WTC11 (cell line): Measurements from ENCODE around the gene GALNT2. TPM values are rescaled to one million over a fixed set of nuclear protein-coding genes. Genes with fewer than 3 reads are reported as not detected.

ENCODE experiments used
- ATAC-seq: fragments of 200-7000 bp; cut with Tn5 transposase; 2 replicates; pipeline ENCODE4 v1.10.0; 2021; ENCODE audit warnings: mild to moderate bottlenecking, moderate library complexity
- CTCF ChIA-PET: fragments of 300-600 bp; sonication (Branson Sonifier 250); formaldehyde crosslinking; loops from one replicate; lab custom pipeline; 2021; ENCODE audit warnings: antibody characterized with exemption; lab: Charles Lee
- POLR2A ChIA-PET: fragments of 350-600 bp; sonication (Branson Sonifier 250); formaldehyde crosslinking; loops from one replicate; lab custom pipeline; 2021; ENCODE audit warnings: antibody characterized with exemption; lab: Charles Lee
- DNase-seq: peaks from one replicate; pipeline ENCODE4 v3.0.0; 2021; ENCODE audit warnings: low spot score
- H3K27ac Mint-ChIP-seq: 2 replicates; pipeline ENCODE4 v1.8.0; 2021; ENCODE audit warnings: mixed read lengths
- H3K27me3 Mint-ChIP-seq: 2 replicates; pipeline ENCODE4 v1.8.0; 2021; ENCODE audit warnings: low read depth, mild to moderate bottlenecking, moderate library complexity, mixed read lengths
- H3K36me3 Mint-ChIP-seq: 2 replicates; pipeline ENCODE4 v1.8.0; 2021; ENCODE audit warnings: mixed read lengths
- H3K4me1 Mint-ChIP-seq: 2 replicates; pipeline ENCODE4 v1.8.0; 2022; ENCODE audit warnings: mixed read lengths
- H3K4me3 Mint-ChIP-seq: 2 replicates; pipeline ENCODE4 v1.8.0; 2021; ENCODE audit warnings: mild to moderate bottlenecking, moderate library complexity, mixed read lengths
- H3K9me3 Mint-ChIP-seq: 2 replicates; pipeline ENCODE4 v1.8.0; 2021; ENCODE audit warnings: mixed read lengths
- AR ChIP-seq: fragments of 250-450 bp; sonication (Bioruptor Pico); IDR thresholded peaks from 2 replicates; pipeline ENCODE4 v1.9.0; 2021; ENCODE audit warnings: mild to moderate bottlenecking
- ARID4B ChIP-seq: sonication (generic); formaldehyde crosslinking; IDR thresholded peaks from 2 replicates; pipeline ENCODE4 v1.8.0; 2023; ENCODE audit warnings: missing genetic modification reagents, mild to moderate bottlenecking, borderline replicate concordance
- ESRRA ChIP-seq: sonication (generic); formaldehyde crosslinking; IDR thresholded peaks from 2 replicates; pipeline ENCODE4 v1.8.1; 2022; ENCODE audit warnings: mild to moderate bottlenecking, missing genetic modification reagents, borderline replicate concordance
- FOXK1 ChIP-seq: sonication (generic); formaldehyde crosslinking; IDR thresholded peaks from 2 replicates; pipeline ENCODE4 v1.8.0; 2022; ENCODE audit warnings: mild to moderate bottlenecking, moderate library complexity, missing genetic modification reagents
- IRF2 ChIP-seq: sonication (generic); formaldehyde crosslinking; IDR thresholded peaks from 2 replicates; pipeline ENCODE4 v1.8.0; 2022; ENCODE audit warnings: low read depth, missing genetic modification reagents, borderline replicate concordance
- NFATC4 ChIP-seq: fragments of 250-450 bp; sonication (Bioruptor Pico); IDR thresholded peaks from 2 replicates; pipeline ENCODE4 v1.9.0; 2021; ENCODE audit warnings: mild to moderate bottlenecking
- OVOL2 ChIP-seq: fragments of 250-450 bp; sonication (Bioruptor Pico); IDR thresholded peaks from 2 replicates; pipeline ENCODE4 v1.9.0; 2021; ENCODE audit warnings: mild to moderate bottlenecking, borderline replicate concordance
- PRDM15 ChIP-seq: sonication (generic); formaldehyde crosslinking; IDR thresholded peaks from 2 replicates; pipeline ENCODE4 v1.8.0; 2022; ENCODE audit warnings: missing genetic modification reagents
- SOX15 ChIP-seq: fragments of 250-450 bp; sonication (Bioruptor Pico); IDR thresholded peaks from 2 replicates; pipeline ENCODE4 v1.9.0; 2021; ENCODE audit warnings: mild to moderate bottlenecking
- SP1 ChIP-seq: sonication (generic); formaldehyde crosslinking; conservative IDR thresholded peaks from 2 replicates; pipeline ENCODE4 v1.8.1; 2022; ENCODE audit warnings: missing genetic modification reagents
- TCF7 ChIP-seq: sonication (generic); formaldehyde crosslinking; IDR thresholded peaks from 2 replicates; pipeline ENCODE4 v1.8.0; 2022; ENCODE audit warnings: mild to moderate bottlenecking, low read depth, missing genetic modification reagents, moderate library complexity
- TEAD1 ChIP-seq: sonication (generic); formaldehyde crosslinking; IDR thresholded peaks from 2 replicates; pipeline ENCODE4 v1.8.0; 2022; ENCODE audit warnings: mild to moderate bottlenecking, missing genetic modification reagents
- ZNF423 ChIP-seq: fragments of 250-450 bp; sonication (Bioruptor Pico); IDR thresholded peaks from 2 replicates; pipeline ENCODE4 v2.1.2; 2022; ENCODE audit warnings: mild to moderate bottlenecking, moderate library complexity
- ZNF512 ChIP-seq: sonication (generic); formaldehyde crosslinking; IDR thresholded peaks from 2 replicates; pipeline ENCODE4 v1.8.1; 2022; ENCODE audit warnings: missing genetic modification reagents, borderline replicate concordance
- total RNA-seq: library from RNA; stranded (reverse); gene quantifications from 3 replicates; pipeline ENCODE4 v1.2.3, GENCODE V29; 2021
- TF ChIP-seq, protein P1 (sequence below): sonication (generic); formaldehyde crosslinking; IDR thresholded peaks from 2 replicates; pipeline ENCODE4 v1.8.1; 2023; ENCODE audit warnings: mild to moderate bottlenecking, missing genetic modification reagents, moderate library complexity
- TF ChIP-seq, protein P2 (sequence below): fragments of 250-450 bp; sonication (Bioruptor Pico); IDR thresholded peaks from 2 replicates; pipeline ENCODE4 v2.1.2; 2022; ENCODE audit warnings: mild to moderate bottlenecking, moderate library complexity
- TF ChIP-seq, protein P3 (sequence below): fragments of 250-450 bp; sonication (Bioruptor Pico); IDR thresholded peaks from 2 replicates; pipeline ENCODE4 v1.8.0; 2021; ENCODE audit warnings: mild to moderate bottlenecking

The GALNT2 gene
- total RNA-seq, 1 experiment from 2014 or later = 74.8 TPM

DNA sequence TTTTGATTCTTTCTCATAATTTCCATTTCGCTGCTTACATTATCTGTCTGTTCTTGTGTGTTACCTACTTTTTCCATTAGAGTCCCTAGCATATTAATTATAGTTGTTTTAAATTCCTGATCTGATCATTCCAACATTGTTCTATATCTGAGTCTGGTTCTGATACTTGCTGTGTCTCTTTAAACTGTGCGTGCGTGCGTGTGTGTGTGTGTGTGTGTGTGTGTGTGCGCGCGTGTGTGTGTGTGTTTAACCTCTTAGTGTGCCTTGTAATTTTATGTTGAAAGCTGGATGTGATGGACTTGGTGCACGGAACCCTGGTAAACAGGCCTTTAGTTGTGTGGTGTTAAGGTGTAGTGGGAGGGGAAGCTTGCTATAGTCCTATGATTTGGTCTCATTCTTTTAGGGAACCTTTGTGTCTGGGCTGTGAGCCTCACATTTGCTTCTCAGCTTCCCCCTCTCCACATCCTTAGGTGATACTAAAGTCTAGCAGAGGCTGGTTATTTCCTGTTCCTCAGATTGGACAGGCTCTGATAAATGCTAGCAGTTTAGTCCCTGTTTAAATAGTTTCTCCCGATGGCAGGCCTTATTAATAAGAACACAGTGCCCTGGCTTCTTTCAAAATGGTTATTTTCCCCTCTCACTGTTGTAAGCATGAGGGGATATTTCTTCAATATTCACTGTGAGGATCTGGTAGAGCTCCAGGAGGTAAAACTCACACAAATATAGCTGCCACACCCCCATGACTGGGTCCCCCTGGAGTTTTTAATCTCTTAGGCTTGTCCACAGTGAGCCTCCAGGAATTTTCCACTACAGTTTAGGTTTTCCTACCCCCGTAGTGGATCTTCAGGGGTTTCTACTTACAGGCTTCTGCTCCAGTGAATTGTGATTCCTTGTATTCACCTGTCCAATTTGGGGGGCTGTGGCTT is 118.3 kb downstream of the GALNT2 start:
- Mint-ChIP-seq H3K4me1 (peaks cover 43% of the 10 kb centered on the region), H3K9me3 (peaks cover 15% of the 10 kb centered on the region), H3K27ac (peak overlapping the region; percentile 94), H3K36me3 (peaks cover 25% of the 10 kb centered on the region), H3K27me3 (no peaks in the 10 kb centered on the region), H3K4me3 (peak overlapping the region; percentile 33)
- ATAC-seq (no peak), DNase-seq (no peak)
- CTCF ChIA-PET = no interaction called here
- TF ChIP-seq ZNF423 (CRISPR knock-in tag) (no peak), ZNF512 (CRISPR knock-in tag) (no peak), SOX15 (CRISPR knock-in tag) (no peak), ESRRA (CRISPR knock-in tag) (no peak), OVOL2 (CRISPR knock-in tag) (no peak), TEAD1 (CRISPR knock-in tag) (no peak), FOXK1 (CRISPR knock-in tag) (no peak), NFATC4 (no peak), TCF7 (CRISPR knock-in tag) (no peak), IRF2 (CRISPR knock-in tag) (no peak), SP1 (no peak), AR (no peak), ARID4B (CRISPR knock-in tag) (no peak), PRDM15 (no peak)
- TF ChIP-seq, protein P1, sequence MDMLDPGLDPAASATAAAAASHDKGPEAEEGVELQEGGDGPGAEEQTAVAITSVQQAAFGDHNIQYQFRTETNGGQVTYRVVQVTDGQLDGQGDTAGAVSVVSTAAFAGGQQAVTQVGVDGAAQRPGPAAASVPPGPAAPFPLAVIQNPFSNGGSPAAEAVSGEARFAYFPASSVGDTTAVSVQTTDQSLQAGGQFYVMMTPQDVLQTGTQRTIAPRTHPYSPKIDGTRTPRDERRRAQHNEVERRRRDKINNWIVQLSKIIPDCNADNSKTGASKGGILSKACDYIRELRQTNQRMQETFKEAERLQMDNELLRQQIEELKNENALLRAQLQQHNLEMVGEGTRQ (CRISPR knock-in tag) = no peak
- TF ChIP-seq, protein P2, sequence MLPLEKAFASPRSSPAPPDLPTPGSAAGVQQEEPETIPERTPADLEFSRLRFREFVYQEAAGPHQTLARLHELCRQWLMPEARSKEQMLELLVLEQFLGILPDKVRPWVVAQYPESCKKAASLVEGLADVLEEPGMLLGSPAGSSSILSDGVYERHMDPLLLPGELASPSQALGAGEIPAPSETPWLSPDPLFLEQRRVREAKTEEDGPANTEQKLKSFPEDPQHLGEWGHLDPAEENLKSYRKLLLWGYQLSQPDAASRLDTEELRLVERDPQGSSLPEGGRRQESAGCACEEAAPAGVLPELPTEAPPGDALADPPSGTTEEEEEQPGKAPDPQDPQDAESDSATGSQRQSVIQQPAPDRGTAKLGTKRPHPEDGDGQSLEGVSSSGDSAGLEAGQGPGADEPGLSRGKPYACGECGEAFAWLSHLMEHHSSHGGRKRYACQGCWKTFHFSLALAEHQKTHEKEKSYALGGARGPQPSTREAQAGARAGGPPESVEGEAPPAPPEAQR (CRISPR knock-in tag) = no peak
- TF ChIP-seq, protein P3, sequence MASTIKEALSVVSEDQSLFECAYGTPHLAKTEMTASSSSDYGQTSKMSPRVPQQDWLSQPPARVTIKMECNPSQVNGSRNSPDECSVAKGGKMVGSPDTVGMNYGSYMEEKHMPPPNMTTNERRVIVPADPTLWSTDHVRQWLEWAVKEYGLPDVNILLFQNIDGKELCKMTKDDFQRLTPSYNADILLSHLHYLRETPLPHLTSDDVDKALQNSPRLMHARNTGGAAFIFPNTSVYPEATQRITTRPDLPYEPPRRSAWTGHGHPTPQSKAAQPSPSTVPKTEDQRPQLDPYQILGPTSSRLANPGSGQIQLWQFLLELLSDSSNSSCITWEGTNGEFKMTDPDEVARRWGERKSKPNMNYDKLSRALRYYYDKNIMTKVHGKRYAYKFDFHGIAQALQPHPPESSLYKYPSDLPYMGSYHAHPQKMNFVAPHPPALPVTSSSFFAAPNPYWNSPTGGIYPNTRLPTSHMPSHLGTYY (CRISPR knock-in tag) = no peak
- TF ChIP-seq, all 79 proteins: peak for 0
- POLR2A ChIA-PET = no interaction called here
